ENCODE results near the gene SUCO. TPM values are rescaled to one million over a fixed set of nuclear protein-coding genes. Genes with fewer than 3 reads are reported as not detected.

Gene SUCO
- total RNA-seq, 2 experiments from 2014 or later, result 22.9 to 42.3 TPM

GRCh38 chr1:172487550-172487949 lies 45.4 kb upstream of the SUCO start:
- Histone ChIP-seq H2AFZ (ENCODE audit: low read length) (no peak overlapping the region), H3K4me1 (ENCODE audit: insufficient read depth, low read length, poor library complexity, severe bottlenecking) (no peaks in the 10 kb centered on the region), H3K4me3 (ENCODE audit: low read depth, low read length, poor library complexity, severe bottlenecking) (no peak overlapping the region), H3K79me2 (ENCODE audit: insufficient read depth, low read depth, low read length) (no peaks in the 10 kb centered on the region), H3K4me2 (ENCODE audit: low read length) (no peak overlapping the region), H3K36me3 (ENCODE audit: insufficient read depth, low read length) (no peaks in the 10 kb centered on the region), H3K9me2 (ENCODE audit: insufficient read depth, low read length) (no peaks in the 10 kb centered on the region), H4K20me1 (ENCODE audit: insufficient read depth, low read length) (no peaks in the 10 kb centered on the region), H3K27ac (ENCODE audit: low read depth, low read length, poor library complexity, severe bottlenecking) (no peak overlapping the region), H3K9me3 (ENCODE audit: low read length) (no peaks in the 10 kb centered on the region)
- DNase-seq (ENCODE audit: low spot score), result no peak
- BruUV-seq (replicated peaks), result no TSS peak
- ChIA-PET POLR2A (interaction anchor here (1.3 kb wide), 1 partner anchor 20 kb away, joined by 3 read pairs; no protein-coding TSS in a partner anchor), CTCF (ENCODE audit: unreplicated experiment) (no interaction called here)
- TF ChIP-seq EZH2phosphoT487 (IDR thresholded peaks at IDR 0.05; ENCODE audit: borderline replicate concordance, low read depth, low read length), result no peak
- TF ChIP-seq, protein P1, sequence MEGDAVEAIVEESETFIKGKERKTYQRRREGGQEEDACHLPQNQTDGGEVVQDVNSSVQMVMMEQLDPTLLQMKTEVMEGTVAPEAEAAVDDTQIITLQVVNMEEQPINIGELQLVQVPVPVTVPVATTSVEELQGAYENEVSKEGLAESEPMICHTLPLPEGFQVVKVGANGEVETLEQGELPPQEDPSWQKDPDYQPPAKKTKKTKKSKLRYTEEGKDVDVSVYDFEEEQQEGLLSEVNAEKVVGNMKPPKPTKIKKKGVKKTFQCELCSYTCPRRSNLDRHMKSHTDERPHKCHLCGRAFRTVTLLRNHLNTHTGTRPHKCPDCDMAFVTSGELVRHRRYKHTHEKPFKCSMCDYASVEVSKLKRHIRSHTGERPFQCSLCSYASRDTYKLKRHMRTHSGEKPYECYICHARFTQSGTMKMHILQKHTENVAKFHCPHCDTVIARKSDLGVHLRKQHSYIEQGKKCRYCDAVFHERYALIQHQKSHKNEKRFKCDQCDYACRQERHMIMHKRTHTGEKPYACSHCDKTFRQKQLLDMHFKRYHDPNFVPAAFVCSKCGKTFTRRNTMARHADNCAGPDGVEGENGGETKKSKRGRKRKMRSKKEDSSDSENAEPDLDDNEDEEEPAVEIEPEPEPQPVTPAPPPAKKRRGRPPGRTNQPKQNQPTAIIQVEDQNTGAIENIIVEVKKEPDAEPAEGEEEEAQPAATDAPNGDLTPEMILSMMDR (conservative IDR thresholded peaks at IDR 0.05; ENCODE audit: low read length), result no peak
- intact Hi-C loops (cut with micrococcal nuclease; ENCODE audit: unreplicated experiment), result no loop called here

- no peak overlapping the region for H3K27ac ChIP-seq (ENCODE audit: low read depth, low read length, poor library complexity, severe bottlenecking)
- no peak overlapping the region for H2AFZ ChIP-seq (ENCODE audit: low read length)
- H3K4me1 ChIP-seq (ENCODE audit: insufficient read depth, low read length, poor library complexity, severe bottlenecking), result no peaks in the 10 kb centered on the region
- no peak overlapping the region for H3K4me2 ChIP-seq (ENCODE audit: low read length)
- intact Hi-C loops (cut with micrococcal nuclease; ENCODE audit: unreplicated experiment), result no loop called here
- no peaks in the 10 kb centered on the region for H3K36me3 ChIP-seq (ENCODE audit: insufficient read depth, low read length)
- TF ChIP-seq, protein P1 (conservative IDR thresholded peaks at IDR 0.05; ENCODE audit: low read length), result no peak
- TF ChIP-seq EZH2phosphoT487 (IDR thresholded peaks at IDR 0.05; ENCODE audit: borderline replicate concordance, low read depth, low read length), result no peak
- POLR2A ChIA-PET, result interaction anchor here (0.6 to 1.3 kb wide), 3 partner anchors 14 to 19 kb away, joined by 3 read pairs; no protein-coding TSS in a partner anchor
- BruUV-seq (replicated peaks), result no TSS peak
- no peaks in the 10 kb centered on the region for H4K20me1 ChIP-seq (ENCODE audit: insufficient read depth, low read length)
- H3K9me3 ChIP-seq (ENCODE audit: low read length), result no peaks in the 10 kb centered on the region
- H3K79me2 ChIP-seq (ENCODE audit: insufficient read depth, low read depth, low read length), result no peaks in the 10 kb centered on the region
- DNase-seq (ENCODE audit: low spot score), result no peak
- H3K4me3 ChIP-seq (ENCODE audit: low read depth, low read length, poor library complexity, severe bottlenecking), result no peak overlapping the region
- CTCF ChIA-PET (ENCODE audit: unreplicated experiment), result no interaction called here
- H3K9me2 ChIP-seq (ENCODE audit: insufficient read depth, low read length), result no peaks in the 10 kb centered on the region
These were observed 44.6 kb upstream of the SUCO start for GRCh38 chr1:172488393-172488792.

- H3K27ac ChIP-seq (ENCODE audit: low read depth, low read length, poor library complexity, severe bottlenecking), result no peak overlapping the region
- H3K9me3 ChIP-seq (ENCODE audit: low read length), result no peaks in the 10 kb centered on the region
- H3K4me2 ChIP-seq (ENCODE audit: low read length), result no peak overlapping the region
- POLR2A ChIA-PET, result no interaction called here
- no peaks in the 10 kb centered on the region for H3K4me1 ChIP-seq (ENCODE audit: insufficient read depth, low read length, poor library complexity, severe bottlenecking)
- DNase-seq (ENCODE audit: low spot score), result no peak
- no peak overlapping the region for H2AFZ ChIP-seq (ENCODE audit: low read length)
- intact Hi-C loops (cut with micrococcal nuclease; ENCODE audit: unreplicated experiment), result no loop called here
- no peaks in the 10 kb centered on the region for H3K36me3 ChIP-seq (ENCODE audit: insufficient read depth, low read length)
- no peaks in the 10 kb centered on the region for H4K20me1 ChIP-seq (ENCODE audit: insufficient read depth, low read length)
- BruUV-seq (replicated peaks), result no TSS peak
- no peaks in the 10 kb centered on the region for H3K9me2 ChIP-seq (ENCODE audit: insufficient read depth, low read length)
- no peak for TF ChIP-seq EZH2phosphoT487 (IDR thresholded peaks at IDR 0.05; ENCODE audit: borderline replicate concordance, low read depth, low read length)
- TF ChIP-seq, protein P1 (conservative IDR thresholded peaks at IDR 0.05; ENCODE audit: low read length), result no peak
- CTCF ChIA-PET (ENCODE audit: unreplicated experiment), result no interaction called here
- H3K79me2 ChIP-seq (ENCODE audit: insufficient read depth, low read depth, low read length), result no peaks in the 10 kb centered on the region
- H3K4me3 ChIP-seq (ENCODE audit: low read depth, low read length, poor library complexity, severe bottlenecking), result no peak overlapping the region
These were observed 43.1 kb upstream of the SUCO start for GRCh38 chr1:172489847-172490246.

All from OCI-LY7 (cell line).